IPS DF 6.9 (cell line): Measurements from ENCODE around the gene GAS2L1.

Experiments
- DNase-seq: peaks from one replicate; pipeline ENCODE4 v3.0.0-alpha.2; 2013; ENCODE audit warnings: low read depth, low spot score
- H3K27ac ChIP-seq: one replicate; pipeline ENCODE4 v1.5.1; 2013; ENCODE audit warnings: low read length, control low read depth
- H3K27me3 ChIP-seq: 2 replicates; pipeline ENCODE4 v1.6.1; 2013; ENCODE audit warnings: mild to moderate bottlenecking, low read length; ENCODE audit not compliant: control insufficient read depth, insufficient read depth
- H3K36me3 ChIP-seq: 2 replicates; pipeline ENCODE4 v1.6.1; 2013; ENCODE audit warnings: low read length; ENCODE audit not compliant: control insufficient read depth, insufficient read depth
- H3K4me1 ChIP-seq: 2 replicates; pipeline ENCODE4 v1.6.1; 2013; ENCODE audit warnings: low read length; ENCODE audit not compliant: control insufficient read depth, insufficient read depth
- H3K4me3 ChIP-seq: 2 replicates; pipeline ENCODE4 v1.5.1; 2013; ENCODE audit warnings: mild to moderate bottlenecking, low read length
- H3K9me3 ChIP-seq: 2 replicates; pipeline ENCODE4 v1.6.1; 2013; ENCODE audit warnings: low read length, inconsistent platforms; ENCODE audit not compliant: control insufficient read depth, insufficient read depth
- WGBS: extraction: QIAGEN DNeasy Blood & Tissue Kit; methylation state at CpG from one replicate; pipeline ENCODE4 v1.1.7; 2013; ENCODE audit warnings: mixed read lengths, missing lambda C conversion rate; ENCODE audit not compliant: insufficient read length, insufficient coverage; 5-methylcytosine and 5-hydroxymethylcytosine counted together

The GAS2L1 gene

GRCh38 chr22:29328055-29328454 is 21.6 kb downstream of the GAS2L1 start:
- Histone ChIP-seq H3K36me3 (peaks cover 14% of the 10 kb centered on the region), H3K27ac (no peak overlapping the region), H3K9me3 (no peaks in the 10 kb centered on the region), H3K27me3 (no peaks in the 10 kb centered on the region), H3K4me3 (no peak overlapping the region), H3K4me1 (no peaks in the 10 kb centered on the region)
- DNase-seq: no peak
- no CpG with 5 or more reads among the region's 5 CpGs for WGBS

- Histone ChIP-seq H3K36me3 (peaks cover 14% of the 10 kb centered on the region), H3K9me3 (no peaks in the 10 kb centered on the region), H3K4me1 (no peaks in the 10 kb centered on the region), H3K27ac (no peak overlapping the region), H3K27me3 (no peaks in the 10 kb centered on the region), H3K4me3 (no peak overlapping the region)
- DNase-seq: no peak
- no CpG with 5 or more reads among the region's 34 CpGs for WGBS
These were observed 22.4 kb downstream of the GAS2L1 start for GRCh38 chr22:29328566-29329500.

GRCh38 chr22:29329581-29329980 is 23.1 kb downstream of the GAS2L1 start:
- no peaks in the 10 kb centered on the region for H3K9me3 ChIP-seq
- no peak overlapping the region for H3K4me3 ChIP-seq
- H3K4me1 ChIP-seq: no peaks in the 10 kb centered on the region
- H3K27ac ChIP-seq: no peak overlapping the region
- peaks cover 14% of the 10 kb centered on the region for H3K36me3 ChIP-seq
- no peaks in the 10 kb centered on the region for H3K27me3 ChIP-seq
- DNase-seq: no peak
- no CpG with 5 or more reads among the region's 11 CpGs for WGBS

GRCh38 chr22:29330291-29330690 is 23.8 kb downstream of the GAS2L1 start:
- H3K27me3 ChIP-seq: no peaks in the 10 kb centered on the region

GRCh38 chr22:29330753-29331152 is 24.3 kb downstream of the GAS2L1 start:
- whole genome bisulfite sequencing: no CpG with 5 or more reads among the region's 9 CpGs
- no peaks in the 10 kb centered on the region for H3K27me3 ChIP-seq
- no peaks in the 10 kb centered on the region for H3K4me1 ChIP-seq
- H3K27ac ChIP-seq: no peak overlapping the region
- no peak overlapping the region for H3K4me3 ChIP-seq
- H3K36me3 ChIP-seq: peaks cover 18% of the 10 kb centered on the region
- no peaks in the 10 kb centered on the region for H3K9me3 ChIP-seq
- DNase-seq: no peak

More at GRCh38 chr22:29330291-29330690, 23.8 kb downstream of the GAS2L1 start:
- H3K4me3 ChIP-seq: no peak overlapping the region
- no peaks in the 10 kb centered on the region for H3K9me3 ChIP-seq
- H3K36me3 ChIP-seq: peaks cover 14% of the 10 kb centered on the region
- H3K27ac ChIP-seq: no peak overlapping the region
- no peaks in the 10 kb centered on the region for H3K4me1 ChIP-seq
- DNase-seq: no peak
- no CpG with 5 or more reads among the region's 19 CpGs for WGBS

GRCh38 chr22:29331213-29331612 is 24.8 kb downstream of the GAS2L1 start:
- Histone ChIP-seq H3K4me3 (no peak overlapping the region), H3K9me3 (no peaks in the 10 kb centered on the region), H3K27ac (no peak overlapping the region), H3K27me3 (no peaks in the 10 kb centered on the region), H3K4me1 (no peaks in the 10 kb centered on the region), H3K36me3 (peaks cover 21% of the 10 kb centered on the region)
- no peak for DNase-seq
- no CpG with 5 or more reads among the region's 8 CpGs for WGBS

- no peak overlapping the region for H3K27ac ChIP-seq
- no CpG with 5 or more reads among the region's 14 CpGs for WGBS
These were observed 25.3 kb downstream of the GAS2L1 start for GRCh38 chr22:29331658-29332300.

GRCh38 chr22:29332886-29333496 is 26.5 kb downstream of the GAS2L1 start:
- no peaks in the 10 kb centered on the region for H3K9me3 ChIP-seq
- H3K27me3 ChIP-seq: no peaks in the 10 kb centered on the region
- H3K36me3 ChIP-seq: peaks cover 20% of the 10 kb centered on the region
- no peaks in the 10 kb centered on the region for H3K4me1 ChIP-seq
- WGBS: no CpG with 5 or more reads among the region's 8 CpGs
- no peak overlapping the region for H3K27ac ChIP-seq
- DNase-seq: no peak
- no peak overlapping the region for H3K4me3 ChIP-seq

More at GRCh38 chr22:29331658-29332300, 25.3 kb downstream of the GAS2L1 start:
- Histone ChIP-seq H3K36me3 (peaks cover 22% of the 10 kb centered on the region), H3K4me3 (no peak overlapping the region), H3K27me3 (no peaks in the 10 kb centered on the region), H3K9me3 (no peaks in the 10 kb centered on the region), H3K4me1 (no peaks in the 10 kb centered on the region)
- DNase-seq: no peak

- Histone ChIP-seq H3K4me3 (no peak overlapping the region), H3K27me3 (no peaks in the 10 kb centered on the region), H3K4me1 (no peaks in the 10 kb centered on the region), H3K9me3 (no peaks in the 10 kb centered on the region), H3K27ac (no peak overlapping the region), H3K36me3 (peaks cover 26% of the 10 kb centered on the region)
- no peak for DNase-seq
- no CpG with 5 or more reads among the region's 7 CpGs for WGBS
These were observed 27.7 kb downstream of the GAS2L1 start for GRCh38 chr22:29334148-29334547.

GRCh38 chr22:29334696-29335344 is 28.4 kb downstream of the GAS2L1 start:
- no peak overlapping the region for H3K27ac ChIP-seq
- no peak for DNase-seq
- no CpG with 5 or more reads among the region's 12 CpGs for WGBS

More at GRCh38 chr22:29334696-29335344, 28.4 kb downstream of the GAS2L1 start:
- Histone ChIP-seq H3K27me3 (no peaks in the 10 kb centered on the region), H3K4me1 (no peaks in the 10 kb centered on the region), H3K9me3 (no peaks in the 10 kb centered on the region), H3K36me3 (peaks cover 19% of the 10 kb centered on the region), H3K4me3 (no peak overlapping the region)
